Urinary bladder (tissue), 4 donors: Measurements from ENCODE around the gene NFATC3. TPM values are rescaled to one million over a fixed set of nuclear protein-coding genes. Genes with fewer than 3 reads are reported as not detected.

Source experiments
- DNase-seq: peaks from one replicate; pipeline ENCODE4 v3.0.0-alpha.2; 2015; ENCODE audit errors: extremely low spot score
- H3K27ac ChIP-seq: one replicate; pipeline ENCODE4 v1.5.1; 2013; ENCODE audit warnings: low read depth, mild to moderate bottlenecking, moderate library complexity
- H3K36me3 ChIP-seq: one replicate; pipeline ENCODE4 v1.6.1; 2013; ENCODE audit warnings: mild to moderate bottlenecking, moderate library complexity; ENCODE audit not compliant: insufficient read depth
- H3K4me1 ChIP-seq: one replicate; pipeline ENCODE4 v1.6.1; 2013; ENCODE audit warnings: mild to moderate bottlenecking, moderate library complexity; ENCODE audit not compliant: insufficient read depth
- H3K4me3 ChIP-seq: one replicate; pipeline ENCODE4 v1.5.1; 2013; ENCODE audit warnings: low read depth, low read length
- WGBS: extraction: QIAGEN DNeasy Blood & Tissue Kit; methylation state at CpG from one replicate; pipeline ENCODE4 v1.1.7; 2013; 5-methylcytosine and 5-hydroxymethylcytosine counted together
- polyA plus RNA-seq: library from polyadenylated mRNA; stranded (reverse); fragments of 200-250 nt; gene quantifications from one replicate; pipeline ENCODE4 v1.2.3, GENCODE V29; 2013
- total RNA-seq: library from RNA; depleted of rRNA; stranded (reverse); fragments of >200 nt; gene quantifications from one replicate; pipeline ENCODE4 v1.2.3, GENCODE V29; 2014
- donor health status: healthy with polysubstance abuse.
- donor health status: healthy.

The NFATC3 gene
- total and polyA plus RNA-seq, 2 donors, result 20.2 to 27.1 TPM

GRCh38 chr16:68233835-68234187 lies 148.6 kb downstream of the NFATC3 start:
- DNase-seq, result no peak
- Histone ChIP-seq H3K4me1 (no peaks in the 10 kb centered on the region), H3K27ac (no peak overlapping the region), H3K36me3 (no peaks in the 10 kb centered on the region), H3K4me3 (no peak overlapping the region)
- WGBS, result 74% methylated on average over 8 of the region's 8 CpGs

- Histone ChIP-seq H3K27ac (peak overlapping the region; percentile 76), H3K4me3 (no peak overlapping the region), H3K36me3 (no peaks in the 10 kb centered on the region), H3K4me1 (no peaks in the 10 kb centered on the region)
- DNase-seq, result peak; percentile 69
- 63% methylated on average over 13 of the region's 13 CpGs for WGBS
Measured at GRCh38 chr16:68234188-68235107, 149.3 kb downstream of the NFATC3 start.

GRCh38 chr16:68235108-68235886 lies 150.1 kb downstream of the NFATC3 start:
- H3K4me3 ChIP-seq, result peak overlapping the region; percentile 24

GRCh38 chr16:68235887-68236136 lies 150.6 kb downstream of the NFATC3 start, which contains the start of gene ESRP2:
TSS of gene ESRP2 (minus strand) at chr16:68236127. CDS start at chr16:68236045, 82 bp downstream.
- Histone ChIP-seq H3K27ac (peak within 1 kb of the TSS; percentile 76), H3K4me3 (peak within 1 kb of the TSS; percentile 45), H3K36me3 (no peaks in the 10 kb centered on the region), H3K4me1 (no peaks in the 10 kb centered on the region)
- 3% methylated on average over 36 of the region's 36 CpGs for WGBS
- no peak for DNase-seq

More at GRCh38 chr16:68235108-68235886, 150.1 kb downstream of the NFATC3 start:
- DNase-seq, result no peak
- H3K27ac ChIP-seq, result peak overlapping the region; percentile 76
- WGBS, result 42% methylated on average over 73 of the region's 73 CpGs
- no peaks in the 10 kb centered on the region for H3K4me1 ChIP-seq
- H3K36me3 ChIP-seq, result no peaks in the 10 kb centered on the region

GRCh38 chr16:68236137-68236825 lies 151.1 kb downstream of the NFATC3 start:
- Histone ChIP-seq H3K4me1 (no peaks in the 10 kb centered on the region), H3K4me3 (peak overlapping the region; percentile 24), H3K36me3 (no peaks in the 10 kb centered on the region), H3K27ac (peak overlapping the region; percentile 63)
- no peak for DNase-seq
- 16% methylated on average over 45 of the region's 45 CpGs for WGBS

GRCh38 chr16:68236826-68237242 lies 151.7 kb downstream of the NFATC3 start:
- no peaks in the 10 kb centered on the region for H3K36me3 ChIP-seq
- H3K4me1 ChIP-seq, result no peaks in the 10 kb centered on the region
- peak overlapping the region; percentile 63 for H3K27ac ChIP-seq
- H3K4me3 ChIP-seq, result peak overlapping the region; percentile 45
- 21% methylated on average over 21 of the region's 21 CpGs for WGBS
- DNase-seq, result no peak

- H3K27ac ChIP-seq, result peak overlapping the region; percentile 28
- WGBS, result under 1% methylated on average over 72 of the region's 72 CpGs
- H3K4me1 ChIP-seq, result no peaks in the 10 kb centered on the region
- H3K36me3 ChIP-seq, result no peaks in the 10 kb centered on the region
- DNase-seq, result peak; percentile 96
- H3K4me3 ChIP-seq, result peak overlapping the region; percentile 45
Measured at GRCh38 chr16:68237243-68238028, 152.3 kb downstream of the NFATC3 start.

GRCh38 chr16:68238029-68238345 lies 152.8 kb downstream of the NFATC3 start:
- H3K27ac ChIP-seq, result no peak overlapping the region
- H3K36me3 ChIP-seq, result no peaks in the 10 kb centered on the region
- H3K4me1 ChIP-seq, result no peaks in the 10 kb centered on the region
- 16% methylated on average over 20 of the region's 20 CpGs for WGBS
- H3K4me3 ChIP-seq, result peak overlapping the region; percentile 16
- DNase-seq, result no peak

- no peak for DNase-seq
- no peak overlapping the region for H3K27ac ChIP-seq
- H3K4me1 ChIP-seq, result no peaks in the 10 kb centered on the region
- WGBS, result 84% methylated on average over 7 of the region's 7 CpGs
- no peaks in the 10 kb centered on the region for H3K36me3 ChIP-seq
- no peak overlapping the region for H3K4me3 ChIP-seq
Measured at GRCh38 chr16:68242085-68242484, 156.9 kb downstream of the NFATC3 start.

- H3K27ac ChIP-seq, result no peak overlapping the region
- no peaks in the 10 kb centered on the region for H3K4me1 ChIP-seq
- WGBS, result 85% methylated on average over 9 of the region's 9 CpGs
- no peaks in the 10 kb centered on the region for H3K36me3 ChIP-seq
- DNase-seq, result no peak
- H3K4me3 ChIP-seq, result no peak overlapping the region
Measured at GRCh38 chr16:68242926-68243858, 158.0 kb downstream of the NFATC3 start.

- H3K27ac ChIP-seq, result no peak overlapping the region
- no peak for DNase-seq
Measured at GRCh38 chr16:68244481-68244902, 159.3 kb downstream of the NFATC3 start.

More at GRCh38 chr16:68244481-68244902, 159.3 kb downstream of the NFATC3 start:
- Histone ChIP-seq H3K4me3 (peak overlapping the region; percentile 81), H3K36me3 (no peaks in the 10 kb centered on the region), H3K4me1 (no peaks in the 10 kb centered on the region)
- 6% methylated on average over 20 of the region's 20 CpGs for WGBS
